ENCODE results near the gene CBLN4.

CBLN4 gene

DNA sequence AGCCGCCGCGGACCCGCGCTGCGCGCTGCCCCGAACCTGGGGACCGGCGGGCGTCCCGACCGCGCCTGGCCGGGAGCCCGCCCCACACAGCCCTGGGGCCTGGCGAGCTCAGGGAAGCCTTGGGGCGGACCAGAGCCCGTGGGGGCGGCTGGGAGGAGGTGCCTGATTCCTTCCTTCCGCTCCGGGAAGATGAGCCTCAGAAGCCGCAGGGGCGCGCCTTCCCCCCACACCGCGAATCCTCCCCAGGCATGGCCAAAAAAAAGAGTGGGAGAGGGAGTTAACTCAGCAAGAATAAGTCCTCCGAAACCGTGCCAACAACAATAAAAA is at the start of gene CBLN4:
CBLN4 (minus strand) TSS at position 131 of the 327 bp plus-strand sequence. CDS start 1,348 bp downstream, outside the sequence.
- DNase-seq = no peak

DNA sequence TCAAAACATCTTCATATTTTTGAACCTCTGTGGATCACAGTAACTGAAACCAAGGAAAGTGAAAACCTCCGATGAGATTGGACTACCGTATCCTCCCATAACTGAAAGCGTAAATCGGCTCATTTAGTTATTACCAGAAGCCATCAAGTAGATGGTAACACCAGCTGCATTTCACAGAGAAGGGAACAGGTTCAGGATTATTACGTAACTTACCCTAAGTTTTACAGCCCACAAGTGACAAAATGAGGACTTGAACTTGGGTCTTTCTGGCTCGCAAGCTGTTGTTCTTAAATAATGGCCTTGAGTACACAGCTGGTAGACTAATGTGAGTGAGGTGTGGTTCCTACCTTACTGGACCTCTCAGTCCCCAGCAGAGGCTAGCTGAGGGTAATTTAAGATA is 37.9 kb upstream of the CBLN4 start:
- DNase-seq = no peak

DNA sequence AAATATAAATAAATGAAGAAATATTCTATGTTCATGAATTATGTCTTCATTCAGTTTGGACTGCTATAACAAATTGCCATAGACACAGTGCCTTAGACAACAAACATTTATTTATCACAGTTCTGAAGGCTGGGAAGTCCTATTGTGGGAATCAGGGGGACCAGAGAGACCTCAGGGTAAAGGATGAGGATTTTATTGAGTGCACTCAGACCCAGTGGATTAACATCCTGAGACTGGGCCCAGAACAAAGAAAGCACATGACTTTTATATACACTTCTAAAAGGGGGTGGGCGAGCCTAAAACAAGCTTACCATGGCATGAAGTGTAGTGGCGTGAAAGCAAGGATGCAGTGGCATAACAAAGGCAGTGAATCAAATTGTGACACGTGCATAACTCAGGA is 26.9 kb upstream of the CBLN4 start:
- DNase-seq = no peak

DNA sequence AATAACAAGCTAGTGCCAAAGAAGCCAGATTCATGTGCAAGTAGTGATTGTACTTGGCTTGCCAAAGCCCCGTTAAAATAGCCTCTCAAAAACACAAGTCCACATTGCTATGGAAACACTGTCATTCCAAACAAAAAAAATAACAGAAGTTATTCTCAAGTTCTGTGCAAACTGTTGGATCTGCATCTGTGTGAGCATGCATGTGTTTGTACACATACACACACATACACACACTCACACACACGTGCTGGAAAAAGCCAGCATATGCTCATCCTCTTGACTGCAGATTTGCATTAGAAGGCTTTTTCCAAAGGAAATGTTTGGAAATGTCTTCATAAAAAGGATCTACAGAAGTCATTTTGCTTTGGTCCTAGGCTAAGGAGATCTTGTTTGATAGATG is 13.4 kb upstream of the CBLN4 start:
- DNase-seq = no peak

DNA sequence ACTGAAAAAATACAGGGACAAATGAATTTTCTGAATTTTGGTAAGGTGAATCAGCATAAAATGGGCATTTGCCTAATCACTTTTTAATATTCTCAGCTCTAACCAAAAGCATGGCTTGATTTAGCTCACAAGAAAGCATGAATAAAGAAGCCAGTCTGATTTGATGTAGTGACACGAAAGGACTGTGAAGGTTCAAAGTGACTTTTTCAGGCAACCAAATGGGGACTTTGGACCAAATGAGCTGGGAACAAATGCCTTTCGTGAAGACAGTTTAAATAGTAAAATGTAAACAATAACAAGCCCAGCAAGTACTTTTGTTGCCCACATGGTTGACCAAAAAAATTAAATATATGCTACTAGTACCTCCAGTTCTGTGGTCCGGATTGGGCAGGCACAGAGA is 12.9 kb upstream of the CBLN4 start:
- DNase-seq = no peak

DNA sequence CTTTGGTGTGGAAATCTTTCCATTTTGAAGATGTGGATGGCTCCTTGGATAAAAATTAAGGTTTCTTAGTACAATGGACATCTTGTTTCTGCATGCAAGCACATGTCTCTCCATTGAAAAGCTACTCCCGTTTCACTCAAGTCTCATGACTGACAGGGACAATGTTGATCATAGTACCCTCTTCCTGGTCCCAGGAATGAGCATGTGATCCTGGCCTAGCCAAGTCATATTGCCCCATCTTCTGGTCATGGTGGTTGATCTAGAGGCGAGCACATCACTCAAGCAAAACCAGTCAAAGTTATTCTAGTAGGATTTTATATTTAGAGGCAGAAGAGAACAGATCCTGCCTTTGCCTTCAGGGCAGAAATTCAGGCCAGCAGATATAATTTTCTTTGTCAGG is 12.2 kb upstream of the CBLN4 start:
- no peak for DNase-seq

DNA sequence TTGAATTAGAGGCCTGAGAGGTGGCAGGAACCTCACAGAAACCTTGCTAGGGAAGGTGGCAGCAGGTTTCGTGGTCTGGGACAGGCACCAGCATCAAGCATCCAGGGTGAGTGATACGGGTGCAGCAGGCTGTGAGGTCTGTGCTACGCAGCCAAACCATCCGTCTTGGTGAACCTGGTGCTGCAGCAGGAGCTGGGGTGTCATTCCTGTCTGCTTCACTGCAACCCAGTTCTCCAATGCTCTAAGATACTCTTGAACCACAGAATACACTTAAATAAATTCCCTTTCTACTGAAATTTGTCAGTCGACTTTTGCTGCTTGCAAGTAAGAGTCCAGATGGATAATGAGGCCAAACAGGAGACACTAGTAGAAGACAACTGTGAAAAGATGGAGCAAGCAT is 9.7 kb upstream of the CBLN4 start:
- no peak for DNase-seq

DNA sequence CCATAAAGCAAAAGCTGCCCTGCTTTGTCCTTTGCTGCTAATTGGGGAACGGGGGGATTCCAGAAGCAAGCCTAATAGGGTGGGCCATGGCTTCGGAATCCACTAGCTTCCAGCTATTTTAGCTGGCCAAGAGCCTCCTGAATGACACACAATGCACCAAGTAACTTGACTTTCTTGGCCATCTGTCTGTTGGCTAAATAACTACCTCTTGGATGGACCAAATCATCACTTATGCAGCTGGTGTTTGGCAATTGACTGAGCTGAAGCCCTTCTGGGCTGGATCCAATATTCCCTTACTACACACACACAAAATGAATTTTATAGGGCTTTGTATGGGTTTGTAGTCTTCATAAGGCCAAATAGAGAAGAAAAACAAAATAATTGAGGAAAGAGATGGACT is 8.8 kb upstream of the CBLN4 start:
- DNase-seq = no peak

DNA sequence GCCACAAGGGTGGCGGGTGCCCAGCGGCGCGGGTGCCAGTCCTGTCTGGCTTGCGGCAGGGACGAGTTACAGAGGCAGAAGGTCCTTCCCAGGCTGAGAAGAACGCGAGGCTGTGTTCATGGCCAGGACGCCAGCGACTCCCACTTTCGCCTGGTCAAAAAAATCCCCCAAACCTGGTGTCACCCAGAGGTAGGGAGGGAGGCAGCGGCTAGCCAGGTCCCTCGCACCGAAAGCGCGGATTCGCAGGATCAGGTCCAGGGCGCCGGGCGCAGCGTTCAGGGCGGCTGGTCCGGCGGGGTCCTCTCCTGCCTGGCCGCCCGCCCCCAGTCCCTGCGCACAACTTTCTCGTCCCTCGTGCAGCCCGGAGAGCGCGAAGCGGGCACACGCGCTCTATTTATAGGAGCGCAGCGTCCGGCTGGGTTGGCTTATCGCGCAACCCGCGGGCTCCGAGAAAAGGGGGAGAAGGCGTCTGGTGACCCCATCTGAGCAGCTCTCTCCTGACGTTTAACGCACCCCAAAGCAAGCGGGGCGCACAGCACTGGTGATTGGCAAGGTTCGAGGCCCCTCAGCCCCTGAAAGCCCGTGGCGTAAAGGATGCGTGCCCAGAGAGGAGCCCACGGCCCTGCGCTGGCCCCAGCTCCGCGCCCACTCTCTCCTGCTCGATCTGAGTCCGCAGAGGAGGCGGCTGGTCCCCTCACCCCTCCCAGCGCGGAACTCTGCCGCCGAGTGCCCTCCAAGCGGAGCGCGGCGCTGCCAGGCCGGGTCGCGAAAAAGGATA is 519 bp downstream of the CBLN4 start:
- no peak for DNase-seq

DNA sequence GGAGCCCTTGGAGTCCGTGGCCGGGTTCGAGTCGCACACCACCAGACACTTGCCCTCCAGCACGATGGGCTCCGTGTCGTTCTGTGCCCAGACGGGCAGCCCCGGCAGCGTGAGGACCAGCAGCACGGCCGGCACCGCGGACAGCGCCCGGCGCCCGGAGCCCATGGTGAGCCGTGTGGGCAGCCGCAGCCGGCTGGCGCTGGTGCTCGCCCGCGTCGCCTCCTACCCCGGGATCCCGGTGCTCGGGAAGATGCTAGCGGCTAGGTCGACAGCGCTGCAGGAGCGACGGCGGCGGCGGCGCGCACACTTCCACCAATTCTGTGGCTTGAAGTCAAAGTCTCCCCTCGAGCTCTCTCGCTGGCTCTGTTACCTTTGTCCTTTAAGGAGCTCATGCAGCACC is 1.3 kb downstream of the CBLN4 start:
- no peak for DNase-seq

DNA sequence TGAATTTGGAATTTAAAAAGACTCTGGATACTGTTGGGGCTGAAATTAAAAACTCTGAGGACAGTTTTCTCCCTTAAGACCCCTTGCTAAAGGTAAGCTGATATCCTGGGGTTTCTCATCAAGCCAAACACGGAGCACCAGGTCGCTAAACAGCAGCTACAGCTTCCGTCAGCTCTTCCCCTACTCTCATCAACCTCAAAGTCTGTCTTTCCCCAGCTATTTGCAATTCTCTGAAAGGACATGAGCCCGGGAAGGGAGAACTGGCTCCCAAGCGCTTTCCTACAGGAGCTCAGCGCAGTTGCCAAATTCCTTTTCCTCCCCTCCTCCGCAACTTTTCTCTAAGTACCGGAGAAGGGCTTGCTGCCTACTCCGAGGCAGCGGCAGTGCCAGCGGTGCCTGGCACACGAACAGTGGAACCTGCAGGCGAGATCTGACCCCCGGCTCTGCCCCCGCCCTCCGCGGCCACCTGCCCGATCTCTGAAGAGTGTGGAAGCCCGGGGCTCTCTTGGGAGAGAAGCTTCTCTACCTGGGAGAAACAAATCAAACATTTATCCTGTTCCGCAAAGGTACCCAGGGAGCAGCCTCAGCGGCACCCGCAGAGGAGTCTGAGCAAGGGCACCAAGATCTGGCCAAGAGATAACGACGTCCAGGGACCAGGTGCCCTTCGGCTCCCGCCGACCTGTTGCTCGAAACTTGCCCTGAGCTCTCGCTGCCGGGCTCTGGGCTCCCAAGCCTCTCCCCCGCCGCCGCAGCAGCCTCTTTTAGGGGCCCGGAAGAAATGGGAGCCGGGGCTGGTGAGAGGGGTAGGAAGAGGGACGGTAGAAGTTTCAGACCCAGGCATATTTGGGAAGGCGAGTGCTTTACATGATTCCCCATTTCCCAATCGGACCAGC is 2.2 kb downstream of the CBLN4 start:
- no peak for DNase-seq

DNA sequence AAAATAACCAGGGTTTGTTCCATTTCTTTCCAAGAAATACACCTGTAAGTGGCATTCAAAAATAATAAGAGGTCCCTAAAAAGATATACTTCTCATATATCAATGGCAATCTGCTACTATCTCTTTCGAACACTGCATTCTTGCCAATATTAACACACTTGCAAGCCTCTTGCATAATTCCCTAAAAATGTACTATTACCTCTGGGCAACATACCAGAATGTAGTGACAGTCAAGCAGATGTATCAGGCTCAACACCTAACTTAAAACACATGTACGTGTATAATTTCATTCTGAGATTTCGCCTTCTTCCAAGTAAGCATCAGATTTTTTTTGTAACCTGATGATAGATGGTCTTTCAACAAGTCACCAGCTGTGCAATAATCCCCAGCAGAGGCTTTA is 3.4 kb downstream of the CBLN4 start:
- no peak for DNase-seq

DNA sequence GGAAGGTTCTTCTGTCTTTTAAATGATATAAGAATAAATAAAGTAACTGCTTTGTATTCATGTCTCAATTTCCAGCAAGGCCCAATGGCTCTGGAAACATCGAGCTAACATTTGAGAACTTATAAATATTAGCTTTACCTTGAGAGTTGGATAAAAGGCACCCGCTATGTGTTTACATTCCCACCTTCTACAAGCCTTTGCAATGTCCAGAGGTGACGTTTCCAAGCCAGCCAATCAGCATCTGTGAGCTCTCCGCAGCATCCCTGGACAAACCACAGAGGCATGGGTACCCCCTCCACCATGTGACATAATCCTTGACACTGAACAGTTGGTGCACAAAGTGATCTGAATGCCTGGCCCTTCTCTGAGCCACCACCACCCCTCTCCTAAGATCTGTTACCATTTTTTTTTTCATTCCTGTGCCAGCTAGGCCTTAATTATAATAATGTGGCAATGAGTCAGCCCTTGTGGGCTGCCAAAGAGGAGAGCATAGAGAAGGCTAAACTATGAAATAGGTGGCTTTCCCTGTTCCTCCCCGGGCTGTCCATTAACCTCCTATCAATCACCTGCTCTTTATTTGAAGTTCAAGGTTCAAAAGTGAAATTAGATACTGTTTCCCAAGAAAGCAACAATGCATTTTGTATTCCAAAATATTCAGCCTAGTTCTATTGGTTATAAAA is 4.1 kb downstream of the CBLN4 start:
- DNase-seq = no peak

DNA sequence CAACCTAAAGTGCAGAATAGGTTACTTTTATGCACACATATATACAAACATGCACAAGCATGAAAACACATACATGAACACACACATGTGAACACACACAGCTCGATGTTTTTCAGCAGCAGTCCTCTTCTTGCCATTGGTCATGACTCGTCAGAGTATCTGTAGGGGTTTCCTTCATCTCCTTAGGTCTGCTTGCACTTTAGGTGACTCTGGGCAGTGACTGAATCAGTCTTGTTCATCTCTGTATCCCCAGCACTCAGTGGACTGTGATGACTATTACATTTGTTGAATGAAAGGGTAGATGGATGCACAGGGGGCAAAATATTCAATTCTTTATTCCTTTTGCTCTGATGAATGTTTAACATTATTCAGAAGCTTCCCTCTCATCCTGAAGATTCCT is 26.8 kb downstream of the CBLN4 start:
- no peak for DNase-seq

DNA sequence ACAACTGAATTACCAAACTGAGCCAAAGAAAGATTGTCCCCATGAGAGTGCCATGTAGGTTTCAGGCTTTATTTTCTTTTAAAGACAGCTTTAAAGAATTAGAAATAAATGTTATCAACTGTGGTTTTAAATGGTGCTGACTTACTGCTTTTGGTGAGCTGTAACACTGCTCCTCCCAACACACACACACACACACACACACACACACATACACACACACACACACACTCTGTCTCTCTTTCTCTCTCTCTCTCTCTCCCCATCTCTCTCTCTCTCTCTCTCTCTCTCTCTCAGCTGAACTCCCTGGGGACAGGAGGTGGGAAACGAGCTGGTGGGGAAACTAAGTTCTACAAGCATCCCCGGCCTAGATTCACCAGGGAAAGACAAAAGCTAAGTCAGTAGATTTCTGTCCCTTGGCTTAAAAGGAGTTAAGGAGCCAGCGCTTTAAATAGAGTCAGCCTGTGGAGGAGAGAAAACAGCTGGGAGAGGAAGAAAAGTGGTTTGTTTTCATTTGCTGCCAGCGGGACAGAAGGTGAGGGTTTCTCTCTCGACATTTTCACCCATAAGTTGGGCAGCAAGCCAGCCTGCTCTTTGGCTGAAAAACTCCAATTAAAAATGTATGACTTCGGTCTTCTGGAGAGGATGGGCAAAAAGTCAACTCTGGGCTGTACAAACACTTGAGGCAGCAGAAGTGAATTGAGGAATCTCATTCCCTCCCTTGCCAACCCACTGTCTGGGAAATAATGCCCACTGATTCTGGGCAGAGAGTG is 27.4 kb downstream of the CBLN4 start:
- no peak for DNase-seq

DNA sequence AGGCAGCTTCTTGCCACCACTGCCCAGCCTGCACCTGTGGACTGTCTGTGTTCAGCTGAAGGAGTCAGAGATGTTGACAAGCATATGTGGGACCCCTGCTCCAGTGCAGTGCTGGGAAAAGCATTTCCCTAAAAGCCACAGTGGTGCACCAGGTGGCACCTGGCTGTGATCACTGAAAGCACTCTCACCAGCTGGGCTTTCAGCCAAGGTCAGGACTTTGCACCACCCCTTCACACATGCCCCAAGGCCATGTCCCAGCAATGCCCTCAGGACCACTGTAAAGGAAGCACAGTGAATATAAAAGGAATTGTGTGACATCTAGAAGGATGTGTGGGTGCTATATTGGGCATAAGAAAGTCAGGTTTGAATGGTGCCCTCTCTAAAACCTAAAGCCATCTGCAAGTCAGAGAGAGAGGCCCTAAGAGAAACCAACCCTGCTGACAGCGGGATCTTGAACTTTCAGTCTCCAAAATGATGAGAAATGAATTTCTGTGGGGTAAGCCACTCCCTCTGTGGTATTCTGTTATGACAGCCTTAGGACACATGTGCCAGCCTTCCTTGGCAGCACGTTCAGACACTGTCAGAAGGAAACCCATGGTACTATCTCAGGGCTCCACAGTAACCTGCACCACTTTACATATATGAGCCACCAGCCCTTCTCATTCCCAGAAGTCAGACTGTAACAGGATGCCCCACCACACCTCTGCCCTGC is 30.7 kb downstream of the CBLN4 start:
- no peak for DNase-seq

DNA sequence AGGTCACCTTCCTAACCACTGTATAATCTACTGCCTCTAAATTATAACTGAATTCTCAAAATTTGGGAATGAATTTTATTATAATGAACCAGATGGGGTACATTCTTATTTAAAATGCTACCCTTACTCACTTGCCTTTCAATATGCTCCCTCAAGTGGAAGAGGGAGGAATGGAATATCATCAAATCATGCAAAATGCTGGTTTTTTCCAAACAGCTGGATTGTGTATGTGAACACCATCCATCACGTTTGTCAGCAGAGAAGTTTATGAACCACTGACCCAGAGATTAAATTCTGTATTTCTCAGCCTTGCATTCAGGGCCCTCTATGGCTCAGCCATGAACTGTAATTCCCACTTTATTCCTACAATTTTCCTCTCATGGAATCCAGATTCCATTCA is 40.5 kb downstream of the CBLN4 start:
- no peak for DNase-seq

DNA sequence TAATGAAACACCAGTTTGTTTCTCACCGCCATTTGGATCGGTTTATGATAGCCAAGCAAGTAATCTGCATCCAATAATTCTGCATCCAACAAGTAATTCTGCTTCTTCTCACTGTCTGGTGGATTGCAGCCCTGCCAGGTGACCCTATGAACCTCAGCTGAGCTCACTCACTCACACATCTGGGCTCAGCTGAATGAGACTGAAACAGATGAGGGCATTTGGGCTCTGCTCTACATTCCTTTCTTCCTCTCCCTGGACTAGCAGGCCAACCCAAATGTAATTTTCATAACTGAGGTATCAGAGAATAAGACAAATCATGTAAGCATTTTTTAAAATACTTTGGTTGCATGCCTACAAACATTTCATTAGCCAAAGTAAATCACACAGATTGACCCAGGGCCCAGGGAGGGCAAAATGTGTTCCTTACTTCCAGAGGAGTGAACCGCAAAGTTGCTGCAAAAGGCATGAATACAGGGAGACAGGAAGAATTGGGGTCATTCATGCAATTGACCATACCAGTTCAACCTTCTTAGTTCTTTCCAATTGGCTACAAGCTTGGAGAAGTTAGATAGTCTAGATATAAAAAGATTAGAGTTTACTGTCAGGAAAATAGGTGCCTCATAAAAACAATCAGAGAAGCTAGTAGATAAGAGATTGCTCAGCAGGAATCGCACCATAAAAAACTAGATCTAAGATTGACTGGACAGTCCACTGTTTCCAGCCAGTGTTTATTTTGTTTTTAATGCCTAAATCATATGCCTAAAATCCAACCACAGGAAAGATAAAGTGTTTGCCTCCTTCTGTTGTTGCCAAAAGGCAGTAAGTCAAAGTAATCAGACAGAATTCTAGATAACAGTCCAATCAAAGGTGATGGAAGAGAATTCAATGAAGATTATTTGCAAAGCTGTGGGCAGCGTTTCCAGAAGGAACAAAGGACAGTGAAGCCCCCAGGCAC is 43.7 kb downstream of the CBLN4 start:
- no peak for DNase-seq

DNA sequence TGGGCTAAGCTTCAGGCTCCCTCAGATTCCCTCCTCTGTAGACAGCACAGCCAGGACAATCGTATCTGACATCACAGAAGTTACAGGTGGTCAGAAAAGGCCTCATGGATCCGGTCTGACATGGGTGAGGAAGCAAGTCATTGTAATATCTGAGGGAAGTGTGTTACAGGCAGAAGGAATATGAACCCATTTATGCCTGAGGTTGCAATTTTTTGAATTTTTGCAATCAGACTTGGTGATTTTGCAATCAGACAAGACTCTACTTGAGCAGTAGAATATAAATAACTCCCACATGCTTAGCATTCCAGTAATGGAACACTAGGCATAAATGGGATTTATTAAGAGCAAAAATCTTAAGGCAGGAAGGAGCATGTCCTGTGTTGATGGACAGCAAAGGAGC is 52.1 kb downstream of the CBLN4 start:
- DNase-seq = no peak

DNA sequence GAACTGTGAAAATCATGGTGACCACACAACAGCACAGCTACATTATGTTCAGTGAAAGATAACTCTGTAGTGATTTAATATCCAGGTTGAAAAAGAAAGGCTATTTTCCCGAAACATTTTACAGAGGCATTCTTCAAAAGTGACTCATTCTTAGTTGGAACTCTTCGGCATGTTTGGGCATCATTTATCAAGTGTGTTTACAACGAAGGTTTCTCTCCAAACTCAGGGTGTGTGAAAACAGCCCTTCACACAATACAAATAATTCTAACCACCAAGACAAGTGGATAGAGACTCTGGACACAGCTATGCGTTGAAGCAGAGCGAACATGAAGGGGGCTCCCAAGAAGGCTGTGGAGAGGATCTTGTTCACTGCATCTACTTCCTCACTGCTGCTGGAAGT is 57.6 kb downstream of the CBLN4 start:
- DNase-seq = no peak

Data from stimulated activated CD4-positive, alpha-beta T cell treated with anti-CD3 and anti-CD28 coated beads, Interleukin-2, amount 100 ng/mL, for 24 hours (primary cell).